GM19035 (cell line): ENCODE measurements around the gene IGF1R.

Experiments
- ATAC-seq: cut with Tn5 transposase; IDR thresholded peaks from one replicate; pipeline ENCODE4 v1.9.1; 2021; ENCODE audit not compliant: unreplicated experiment

Gene IGF1R

DNA sequence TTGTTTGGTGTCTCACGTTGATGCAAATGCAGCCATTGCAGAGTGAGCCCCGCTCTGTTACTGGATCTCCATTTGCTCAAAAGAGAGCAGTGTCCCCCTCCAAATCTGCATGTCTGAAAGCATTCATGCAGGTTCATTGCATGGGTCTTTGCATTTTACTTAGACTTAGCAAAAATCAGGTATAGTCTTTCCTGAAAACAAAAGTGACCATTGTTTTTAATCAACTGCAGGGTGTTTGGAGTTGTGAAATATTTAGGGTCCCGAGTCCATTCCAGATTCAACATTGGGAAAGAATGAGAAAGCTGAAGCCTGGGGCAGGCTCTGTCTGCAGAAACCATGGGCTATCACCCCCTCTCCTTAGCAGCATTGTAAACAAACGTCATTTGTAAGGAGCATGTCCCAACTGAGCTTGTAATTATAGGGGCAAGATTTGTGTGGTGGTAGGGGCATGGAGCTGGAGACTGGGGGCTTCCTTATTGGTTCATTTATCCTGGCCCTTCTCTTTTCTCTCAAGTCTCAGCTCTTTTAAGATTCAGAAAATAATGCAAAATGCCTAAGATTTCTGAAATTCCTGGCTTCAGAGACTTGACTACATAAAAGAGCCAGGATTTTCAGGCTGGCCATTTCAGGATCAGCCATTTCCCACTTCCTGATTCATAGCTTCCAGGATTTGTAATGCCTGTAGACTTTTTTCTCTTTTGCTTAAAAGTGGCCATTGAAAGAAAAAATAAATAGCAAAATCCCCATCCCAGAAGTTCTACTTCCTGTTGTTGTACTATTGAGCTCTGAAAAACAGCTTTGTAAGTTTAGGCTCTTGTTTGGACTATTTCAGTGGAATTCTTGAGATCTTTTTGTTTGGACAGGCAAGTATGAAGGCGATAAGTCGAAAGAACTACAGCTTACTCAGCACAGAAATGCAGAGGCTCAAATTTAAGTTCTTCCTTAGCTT, 23.0 kb downstream of the IGF1R start:
- ATAC-seq = no peak

- no peak for ATAC-seq
Measured at GRCh38 chr15:98673133-98673532, 24.8 kb downstream of the IGF1R start.

GRCh38 chr15:98674336-98674735, 26.0 kb downstream of the IGF1R start:
- ATAC-seq = no peak

- ATAC-seq = no peak
Measured at GRCh38 chr15:98676586-98677270, 28.4 kb downstream of the IGF1R start.

DNA sequence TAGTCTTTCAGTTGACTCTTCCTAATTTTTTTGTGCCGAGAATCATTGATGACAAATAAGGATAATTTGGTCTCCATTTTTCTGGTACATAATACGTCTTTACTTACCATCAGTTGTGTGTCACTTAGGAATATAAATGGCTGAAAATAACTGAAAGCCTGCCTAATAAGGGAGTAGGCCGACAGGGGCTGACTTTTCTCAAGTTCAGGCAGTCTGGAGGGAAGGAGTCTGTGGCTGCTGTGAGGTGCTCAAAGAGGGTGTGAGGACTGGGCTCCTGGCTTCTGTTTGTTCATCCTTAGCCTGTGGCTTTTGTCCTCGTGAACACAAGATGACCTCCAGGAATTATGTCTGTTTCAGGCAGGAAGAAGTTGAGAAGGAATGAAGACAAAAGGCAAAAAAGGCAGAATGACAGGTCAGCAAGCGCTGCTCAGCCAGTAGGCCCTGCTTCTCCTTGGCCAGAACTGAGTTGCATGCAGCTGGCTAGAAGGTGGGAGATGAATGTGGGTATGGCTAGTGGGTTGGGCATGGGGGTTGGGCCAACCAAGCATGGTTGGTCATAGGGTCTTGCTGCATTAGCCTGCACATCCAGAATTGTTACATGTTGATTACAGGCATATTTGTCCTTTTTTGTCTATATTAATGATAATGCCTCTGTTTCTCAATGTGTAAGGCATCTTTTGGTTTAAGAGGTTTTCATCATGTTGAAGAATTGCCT, 29.2 kb downstream of the IGF1R start:
- no peak for ATAC-seq

DNA sequence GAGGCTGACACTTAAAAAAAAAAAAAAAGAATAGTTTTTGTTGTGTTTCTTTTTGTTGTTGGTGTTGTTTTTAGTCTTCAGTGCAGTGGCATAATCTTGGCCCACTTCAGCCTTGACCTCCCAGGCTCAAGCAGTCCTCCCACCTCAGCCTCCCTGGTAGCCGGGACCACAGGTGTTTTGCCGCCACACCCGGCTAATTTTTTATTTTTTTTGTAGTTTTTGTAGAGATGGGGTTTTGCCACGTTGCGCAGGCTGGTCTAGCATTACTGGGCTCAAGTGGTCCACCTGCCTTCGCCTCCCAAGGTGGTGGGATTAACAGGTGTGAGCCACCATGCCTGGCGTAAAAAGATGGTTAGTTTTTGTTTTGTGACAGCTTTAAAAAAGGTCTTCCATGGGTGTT, 30.1 kb downstream of the IGF1R start:
- ATAC-seq = no peak

DNA sequence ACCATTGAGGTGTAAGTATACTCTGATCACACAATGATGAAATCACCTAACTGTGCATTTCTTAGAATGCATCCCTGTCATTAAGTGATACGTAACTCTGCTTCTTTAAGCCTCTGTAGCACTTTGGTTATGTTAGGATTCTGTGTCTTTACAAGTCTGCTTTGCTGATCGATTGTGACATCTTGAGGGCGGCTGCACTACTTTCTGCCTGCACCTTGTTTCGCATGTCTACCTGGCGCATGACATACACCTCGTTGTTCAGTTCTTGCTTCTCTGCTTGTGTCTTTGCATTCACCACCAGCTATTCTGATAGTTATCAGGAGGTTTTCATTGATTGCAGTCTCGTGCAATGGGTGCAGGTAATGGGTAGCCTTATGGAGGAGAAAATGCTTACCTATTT, 32.7 kb downstream of the IGF1R start:
- no peak for ATAC-seq

GRCh38 chr15:98682992-98683701, 34.8 kb downstream of the IGF1R start:
- ATAC-seq = no peak

- no peak for ATAC-seq
Measured at GRCh38 chr15:98683831-98684230, 35.5 kb downstream of the IGF1R start.

GRCh38 chr15:98684436-98684835, 36.1 kb downstream of the IGF1R start:
- ATAC-seq = no peak

DNA sequence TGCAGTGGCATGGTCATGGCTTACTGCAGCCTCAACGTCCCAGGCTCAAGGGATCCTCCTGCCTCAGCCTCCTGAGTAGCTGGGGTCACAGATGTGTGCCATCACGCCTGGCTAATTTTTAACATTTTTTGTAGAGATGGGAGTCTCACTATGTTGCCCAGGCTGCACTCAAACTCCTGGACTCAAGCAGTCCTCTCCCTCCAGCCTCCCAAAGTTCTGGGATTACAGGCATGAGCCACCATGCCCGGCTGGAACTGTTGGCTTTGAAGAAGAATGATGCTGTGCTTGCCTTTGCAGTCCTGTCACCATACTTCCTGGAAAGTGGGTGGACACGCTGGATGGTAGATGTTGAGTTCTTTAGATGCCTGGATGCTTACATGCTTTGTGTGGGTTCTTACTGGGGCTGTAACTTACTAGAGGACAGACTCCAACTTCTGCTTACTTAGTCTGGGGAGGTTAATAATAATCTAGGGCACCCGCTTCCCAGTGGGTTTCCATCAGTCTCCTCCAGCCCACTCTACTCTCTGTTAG, 36.7 kb downstream of the IGF1R start:
- no peak for ATAC-seq

- ATAC-seq = no peak
Measured at GRCh38 chr15:98686983-98687382, 38.6 kb downstream of the IGF1R start.

- no peak for ATAC-seq
Measured at GRCh38 chr15:98689431-98689861, 41.1 kb downstream of the IGF1R start.

GRCh38 chr15:98690272-98690950, 42.1 kb downstream of the IGF1R start:
- ATAC-seq = no peak

DNA sequence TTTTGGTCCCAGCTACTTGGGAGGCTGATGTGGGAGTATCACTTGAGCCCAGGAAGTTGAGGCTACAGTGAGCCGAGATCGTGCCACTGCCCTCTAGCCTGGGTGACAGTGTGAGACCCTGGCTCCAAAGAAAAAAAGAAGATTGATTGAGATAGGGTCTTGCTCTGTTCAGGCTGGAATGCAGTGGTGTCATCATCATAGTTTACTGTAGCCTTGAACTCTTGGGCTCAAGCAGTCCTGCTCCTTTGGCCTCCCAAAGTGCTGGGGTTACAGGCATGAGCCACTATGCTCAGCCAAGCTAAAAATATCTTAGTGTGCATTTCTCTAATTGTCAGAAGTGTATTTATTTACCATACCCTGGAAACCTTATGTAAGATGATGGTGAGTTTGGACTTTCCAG, 43.9 kb downstream of the IGF1R start:
- ATAC-seq = no peak

- no peak for ATAC-seq
Measured at GRCh38 chr15:98694161-98694560, 45.8 kb downstream of the IGF1R start.

DNA sequence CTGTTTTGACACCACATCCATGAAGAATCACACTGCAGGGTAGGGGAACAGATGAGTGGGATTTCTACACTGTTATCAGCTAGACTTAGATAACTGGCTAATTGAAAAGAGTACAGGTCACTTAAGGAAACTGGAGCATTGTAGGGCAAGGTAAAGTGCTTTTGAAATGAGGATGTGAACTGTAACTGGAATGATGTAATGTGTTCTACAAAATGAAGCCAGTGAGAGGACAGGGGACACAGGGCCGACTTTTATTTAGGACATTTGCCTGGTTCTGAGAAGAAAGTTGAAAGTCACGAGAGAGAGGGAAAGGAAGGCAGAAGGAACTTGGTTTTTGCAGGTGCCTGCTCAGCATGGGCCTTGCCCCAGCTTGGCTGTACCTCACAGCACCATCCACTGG, 50.5 kb downstream of the IGF1R start:
- ATAC-seq = no peak

DNA sequence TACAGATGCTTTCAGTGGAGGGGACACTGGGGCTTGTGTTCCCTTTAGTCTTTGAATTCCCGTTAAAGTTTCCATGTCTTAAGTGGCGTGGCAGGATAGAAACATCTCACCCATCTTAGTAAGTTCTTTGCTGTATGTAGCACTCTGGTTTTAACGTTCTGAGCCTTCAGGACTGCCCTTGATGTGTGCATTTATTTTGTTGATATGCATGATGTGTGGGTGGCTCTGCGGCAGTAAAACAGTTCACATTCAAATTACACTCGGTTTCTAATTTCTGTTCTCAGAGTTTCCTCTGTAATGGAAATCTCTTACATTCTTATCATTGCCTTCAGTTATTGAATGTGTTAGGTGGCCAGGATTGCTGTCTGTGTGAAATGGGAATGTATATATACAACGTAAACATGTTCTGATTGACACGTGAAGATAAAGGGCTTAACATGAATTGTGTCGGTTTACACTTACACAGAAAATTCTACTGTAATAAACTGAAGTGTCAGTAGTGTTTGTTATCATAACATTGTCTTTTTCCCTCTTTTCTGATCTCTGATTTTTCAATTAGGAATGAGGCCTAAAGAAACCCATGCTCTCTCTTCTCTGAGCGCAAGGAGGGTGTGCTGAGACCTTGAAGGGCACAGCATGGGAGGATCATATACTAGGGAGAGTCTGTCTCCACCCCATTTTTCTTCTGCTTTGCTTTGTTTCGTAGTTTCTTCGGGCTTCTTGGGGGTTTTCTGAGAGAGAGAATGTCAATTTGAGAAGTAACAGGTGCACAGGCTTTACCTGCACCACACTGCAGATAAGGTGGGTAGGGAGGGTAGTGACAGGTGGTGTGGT, 51.5 kb downstream of the IGF1R start:
- no peak for ATAC-seq

- no peak for ATAC-seq
Measured at GRCh38 chr15:98700519-98700918, 52.2 kb downstream of the IGF1R start.
